ENCODE measurements around the gene SLC7A11.

The SLC7A11 gene

DNA sequence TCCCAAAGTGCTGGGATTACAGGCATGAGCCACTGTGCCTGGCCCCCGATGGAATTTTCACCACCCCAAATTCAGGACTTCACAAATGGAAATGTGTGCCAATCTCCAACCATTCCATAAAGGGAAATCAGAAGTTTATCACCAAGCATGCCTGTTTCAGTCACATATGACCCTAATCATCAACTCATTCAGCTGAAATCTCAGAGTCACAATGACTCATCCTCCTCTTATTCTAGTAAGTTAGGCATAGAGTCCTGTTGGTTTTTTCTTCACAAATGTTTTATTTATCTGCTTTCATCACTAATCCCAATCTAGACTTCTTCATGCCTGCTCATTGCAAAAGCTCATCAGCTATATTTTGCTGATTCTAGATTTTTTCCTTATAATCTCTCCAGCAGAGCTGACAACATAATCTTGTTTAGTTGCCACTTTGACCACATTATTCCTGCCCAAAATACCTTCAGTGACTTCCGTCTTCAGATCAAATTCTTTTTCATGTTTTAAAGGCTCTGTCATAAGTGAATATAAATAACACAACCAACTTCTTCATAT lies 83.3 kb downstream of the SLC7A11 start:
- Histone ChIP-seq H3K27ac (replicated peaks) (no peak overlapping the region), H3K4me3 (replicated peaks; ENCODE audit: insufficient read depth, low read length) (no peak overlapping the region), H3K27me3 (ENCODE audit: insufficient read depth, poor library complexity, severe bottlenecking) (no peaks in the 10 kb centered on the region)
- DNase-seq (ENCODE audit: low read depth in 1 of 2, low spot score in 1 of 2), result no peak
- TF ChIP-seq GABPA (IDR thresholded peaks at IDR 0.05; ENCODE audit: low read depth), result no peak
- no peak for TF ChIP-seq CTCF (IDR thresholded peaks at IDR 0.05; ENCODE audit: insufficient read depth, low read length)
- TF ChIP-seq SPI1 (IDR thresholded peaks at IDR 0.05; ENCODE audit: borderline replicate concordance, low read depth), result no peak
- TF ChIP-seq POLR2AphosphoS5 (IDR thresholded peaks at IDR 0.05; ENCODE audit: low read depth), result no peak
- TF ChIP-seq REST (IDR thresholded peaks at IDR 0.05; ENCODE audit: insufficient replicate concordance, low read depth), result no peak

- Histone ChIP-seq H3K27me3 (ENCODE audit: insufficient read depth, poor library complexity, severe bottlenecking) (no peaks in the 10 kb centered on the region), H3K27ac (replicated peaks) (no peak overlapping the region), H3K4me3 (replicated peaks; ENCODE audit: insufficient read depth, low read length) (no peak overlapping the region)
- DNase-seq (ENCODE audit: low read depth in 1 of 2, low spot score in 1 of 2), result no peak
- TF ChIP-seq REST (IDR thresholded peaks at IDR 0.05; ENCODE audit: insufficient replicate concordance, low read depth) (no peak), GABPA (IDR thresholded peaks at IDR 0.05; ENCODE audit: low read depth) (no peak), POLR2AphosphoS5 (IDR thresholded peaks at IDR 0.05; ENCODE audit: low read depth) (no peak)
Measured at GRCh38 chr4:138140879-138141278, 101.3 kb downstream of the SLC7A11 start.

DNA sequence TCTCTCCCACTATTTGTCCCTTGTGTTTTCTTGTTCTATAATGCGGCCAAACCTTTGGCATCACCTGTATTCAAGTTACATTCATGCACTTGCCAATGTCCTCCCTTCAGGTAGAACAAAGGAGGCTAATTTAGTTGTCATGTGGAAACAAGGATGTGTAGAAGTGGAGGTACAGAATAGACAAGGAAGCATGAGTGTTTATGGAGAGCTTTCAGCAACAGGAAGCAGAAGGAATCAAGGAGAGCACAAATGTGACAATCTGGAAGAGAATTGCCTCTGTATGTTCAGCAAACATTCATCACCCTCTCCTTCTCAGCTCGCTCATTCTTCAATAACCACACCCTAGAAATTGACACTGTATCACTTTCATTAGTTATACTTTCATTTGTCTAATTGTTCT lies 103.4 kb downstream of the SLC7A11 start:
- TF ChIP-seq GABPA (IDR thresholded peaks at IDR 0.05; ENCODE audit: low read depth) (no peak), REST (IDR thresholded peaks at IDR 0.05; ENCODE audit: insufficient replicate concordance, low read depth) (no peak), CTCF (IDR thresholded peaks at IDR 0.05; ENCODE audit: insufficient read depth, low read length) (no peak), POLR2AphosphoS5 (IDR thresholded peaks at IDR 0.05; ENCODE audit: low read depth) (no peak), SPI1 (IDR thresholded peaks at IDR 0.05; ENCODE audit: borderline replicate concordance, low read depth) (no peak)
- no peaks in the 10 kb centered on the region for H3K27me3 ChIP-seq (ENCODE audit: insufficient read depth, poor library complexity, severe bottlenecking)
- no peak overlapping the region for H3K4me3 ChIP-seq (replicated peaks; ENCODE audit: insufficient read depth, low read length)
- no peak overlapping the region for H3K27ac ChIP-seq (replicated peaks)
- DNase-seq (ENCODE audit: low read depth in 1 of 2, low spot score in 1 of 2), result no peak

Measured in HL-60 (cell line).